Fibroblast of the aortic adventitia (primary cell): Measurements from ENCODE around the gene EGFR. TPM values are rescaled to one million over a fixed set of nuclear protein-coding genes. Genes with fewer than 3 reads are reported as not detected.
A peak's percentile ranks its signal among the peaks of the same experiment; 100 is the strongest.

ENCODE experiments used
- DNase-seq: peaks from one replicate; pipeline ENCODE4 v3.0.0-alpha.2; 2010; ENCODE audit warnings: low read depth
- H3K4me3 ChIP-seq: 2 replicates; pipeline ENCODE4 v1.5.1; 2011; ENCODE audit warnings: low read depth, mild to moderate bottlenecking, control low read depth, low read length, moderate library complexity
- CTCF ChIP-seq: IDR thresholded peaks from 2 replicates; pipeline ENCODE4 v1.5.1; 2011; ENCODE audit warnings: mild to moderate bottlenecking, low read length, control low read depth, inconsistent platforms; ENCODE audit not compliant: insufficient read depth
- total RNA-seq: library from RNA; depleted of rRNA; stranded (reverse); fragments of >200 nt; gene quantifications from 2 replicates; pipeline ENCODE4 v1.2.3, GENCODE V29; 2012; ENCODE audit warnings: low replicate concordance

EGFR gene
- total RNA-seq, 1 donor = 147 TPM

GRCh38 chr7:55060636-55061022 is 41.8 kb downstream of the EGFR start:
- no peak overlapping the region for H3K4me3 ChIP-seq
- no peak for TF ChIP-seq CTCF
- no peak for DNase-seq

- no peak for TF ChIP-seq CTCF
- DNase-seq = no peak
- no peak overlapping the region for H3K4me3 ChIP-seq
Observed at GRCh38 chr7:55061726-55062499, 43.1 kb downstream of the EGFR start.

- no peak for DNase-seq
- no peak for TF ChIP-seq CTCF
Observed at GRCh38 chr7:55063061-55063460, 44.2 kb downstream of the EGFR start.

GRCh38 chr7:55063633-55064032 is 44.8 kb downstream of the EGFR start:
- no peak for DNase-seq
- no peak for TF ChIP-seq CTCF
- no peak overlapping the region for H3K4me3 ChIP-seq

More at GRCh38 chr7:55063061-55063460, 44.2 kb downstream of the EGFR start:
- no peak overlapping the region for H3K4me3 ChIP-seq

GRCh38 chr7:55065079-55065478 is 46.3 kb downstream of the EGFR start:
- no peak overlapping the region for H3K4me3 ChIP-seq
- DNase-seq = peak; percentile 99
- no peak for TF ChIP-seq CTCF

- peak; percentile 93 for DNase-seq
- peak overlapping the region; percentile 44 for H3K4me3 ChIP-seq
- peak; percentile 26 for TF ChIP-seq CTCF
Observed at GRCh38 chr7:55065511-55066229, 46.9 kb downstream of the EGFR start.
